ENCODE measurements around the gene AKR1C3.
"Not testable (repeated sequence)": the region's sequence is repeated elsewhere in the genome, so short reads cannot be mapped to it uniquely, and the experiment has no call there.

AKR1C3 gene

GRCh38 chr10:5103481-5103880 lies 9.3 kb downstream of the AKR1C3 start:
- no peak for DNase-seq (ENCODE audit: insufficient read length, low spot score)
- FAIRE-seq, result no peak
- no peak for TF ChIP-seq PAX5 (IDR thresholded peaks at IDR 0.05; ENCODE audit: insufficient read depth, low read length, severe bottlenecking)
- no peak for TF ChIP-seq SPI1 (IDR thresholded peaks at IDR 0.05; ENCODE audit: low read depth, low read length)
- no peak for TF ChIP-seq POLR2A (IDR thresholded peaks at IDR 0.05; ENCODE audit: low read depth, low read length)
- TF ChIP-seq POU2F2 (IDR thresholded peaks at IDR 0.05; ENCODE audit: low read depth, low read length), result no peak
- no peak for TF ChIP-seq TAF1 (IDR thresholded peaks at IDR 0.05; ENCODE audit: low read depth, low read length)
- TF ChIP-seq POLR2AphosphoS5 (IDR thresholded peaks at IDR 0.05; ENCODE audit: low read depth, low read length), result no peak

- FAIRE-seq (no peak), DNase-seq (ENCODE audit: insufficient read length, low spot score) (no peak)
- TF ChIP-seq SPI1 (IDR thresholded peaks at IDR 0.05; ENCODE audit: low read depth, low read length), result no peak
- TF ChIP-seq TAF1 (IDR thresholded peaks at IDR 0.05; ENCODE audit: low read depth, low read length), result no peak
- TF ChIP-seq POLR2A (IDR thresholded peaks at IDR 0.05; ENCODE audit: low read depth, low read length), result no peak
- TF ChIP-seq POLR2AphosphoS5 (IDR thresholded peaks at IDR 0.05; ENCODE audit: low read depth, low read length), result no peak
- no peak for TF ChIP-seq POU2F2 (IDR thresholded peaks at IDR 0.05; ENCODE audit: low read depth, low read length)
- TF ChIP-seq PAX5 (IDR thresholded peaks at IDR 0.05; ENCODE audit: insufficient read depth, low read length, severe bottlenecking), result no peak
Observed at GRCh38 chr10:5105626-5106025, 11.4 kb downstream of the AKR1C3 start.

- FAIRE-seq, result no peak
- TF ChIP-seq SPI1 (IDR thresholded peaks at IDR 0.05; ENCODE audit: low read depth, low read length), result no peak
- TF ChIP-seq POU2F2 (IDR thresholded peaks at IDR 0.05; ENCODE audit: low read depth, low read length), result no peak
- no peak for TF ChIP-seq POLR2AphosphoS5 (IDR thresholded peaks at IDR 0.05; ENCODE audit: low read depth, low read length)
- TF ChIP-seq PAX5 (IDR thresholded peaks at IDR 0.05; ENCODE audit: insufficient read depth, low read length, severe bottlenecking), result no peak
- no peak for TF ChIP-seq POLR2A (IDR thresholded peaks at IDR 0.05; ENCODE audit: low read depth, low read length)
- no peak for TF ChIP-seq TAF1 (IDR thresholded peaks at IDR 0.05; ENCODE audit: low read depth, low read length)
- no peak for DNase-seq (ENCODE audit: insufficient read length, low spot score)
Observed at GRCh38 chr10:5106553-5106952, 12.3 kb downstream of the AKR1C3 start.

- TF ChIP-seq POLR2AphosphoS5 (IDR thresholded peaks at IDR 0.05; ENCODE audit: low read depth, low read length) (no peak), SPI1 (IDR thresholded peaks at IDR 0.05; ENCODE audit: low read depth, low read length) (no peak), POU2F2 (IDR thresholded peaks at IDR 0.05; ENCODE audit: low read depth, low read length) (no peak), PAX5 (IDR thresholded peaks at IDR 0.05; ENCODE audit: insufficient read depth, low read length, severe bottlenecking) (no peak), TAF1 (IDR thresholded peaks at IDR 0.05; ENCODE audit: low read depth, low read length) (no peak), POLR2A (IDR thresholded peaks at IDR 0.05; ENCODE audit: low read depth, low read length) (no peak)
- no peak for DNase-seq (ENCODE audit: insufficient read length, low spot score)
- FAIRE-seq, result no peak
Observed at GRCh38 chr10:5107860-5108526, 13.8 kb downstream of the AKR1C3 start.

GRCh38 chr10:5108658-5109416 lies 14.6 kb downstream of the AKR1C3 start:
- DNase-seq (ENCODE audit: insufficient read length, low spot score), result no peak
- no peak for FAIRE-seq
- no peak for TF ChIP-seq PAX5 (IDR thresholded peaks at IDR 0.05; ENCODE audit: insufficient read depth, low read length, severe bottlenecking)

- DNase-seq (ENCODE audit: insufficient read length, low spot score); FAIRE-seq: not testable (repeated sequence)
Observed at GRCh38 chr10:5109861-5110260, 15.6 kb downstream of the AKR1C3 start.

GRCh38 chr10:5116621-5117020 lies 22.4 kb downstream of the AKR1C3 start:
- DNase-seq (ENCODE audit: insufficient read length, low spot score) (no peak), FAIRE-seq (no peak)
- no peak for TF ChIP-seq TAF1 (IDR thresholded peaks at IDR 0.05; ENCODE audit: low read depth, low read length)
- TF ChIP-seq POLR2A (IDR thresholded peaks at IDR 0.05; ENCODE audit: low read depth, low read length), result no peak
- no peak for TF ChIP-seq POU2F2 (IDR thresholded peaks at IDR 0.05; ENCODE audit: low read depth, low read length)
- TF ChIP-seq SPI1 (IDR thresholded peaks at IDR 0.05; ENCODE audit: low read depth, low read length), result no peak
- TF ChIP-seq POLR2AphosphoS5 (IDR thresholded peaks at IDR 0.05; ENCODE audit: low read depth, low read length), result no peak
- no peak for TF ChIP-seq PAX5 (IDR thresholded peaks at IDR 0.05; ENCODE audit: insufficient read depth, low read length, severe bottlenecking)

- no peak for DNase-seq (ENCODE audit: insufficient read length, low spot score)
- no peak for TF ChIP-seq TAF1 (IDR thresholded peaks at IDR 0.05; ENCODE audit: low read depth, low read length)
- TF ChIP-seq PAX5 (IDR thresholded peaks at IDR 0.05; ENCODE audit: insufficient read depth, low read length, severe bottlenecking), result no peak
- no peak for TF ChIP-seq POLR2AphosphoS5 (IDR thresholded peaks at IDR 0.05; ENCODE audit: low read depth, low read length)
- no peak for TF ChIP-seq POLR2A (IDR thresholded peaks at IDR 0.05; ENCODE audit: low read depth, low read length)
- no peak for TF ChIP-seq POU2F2 (IDR thresholded peaks at IDR 0.05; ENCODE audit: low read depth, low read length)
- TF ChIP-seq SPI1 (IDR thresholded peaks at IDR 0.05; ENCODE audit: low read depth, low read length), result no peak
- no peak for FAIRE-seq
Observed at GRCh38 chr10:5117026-5117425, 22.8 kb downstream of the AKR1C3 start.

- not testable (repeated sequence) for FAIRE-seq; DNase-seq (ENCODE audit: insufficient read length, low spot score)
Observed at GRCh38 chr10:5119997-5120396, 25.8 kb downstream of the AKR1C3 start.

- FAIRE-seq, result no peak
- no peak for TF ChIP-seq POU2F2 (IDR thresholded peaks at IDR 0.05; ENCODE audit: low read depth, low read length)
- TF ChIP-seq SPI1 (IDR thresholded peaks at IDR 0.05; ENCODE audit: low read depth, low read length), result no peak
- TF ChIP-seq PAX5 (IDR thresholded peaks at IDR 0.05; ENCODE audit: insufficient read depth, low read length, severe bottlenecking), result no peak
- no peak for TF ChIP-seq POLR2A (IDR thresholded peaks at IDR 0.05; ENCODE audit: low read depth, low read length)
- no peak for TF ChIP-seq POLR2AphosphoS5 (IDR thresholded peaks at IDR 0.05; ENCODE audit: low read depth, low read length)
- no peak for TF ChIP-seq TAF1 (IDR thresholded peaks at IDR 0.05; ENCODE audit: low read depth, low read length)
- no peak for DNase-seq (ENCODE audit: insufficient read length, low spot score)
Observed at GRCh38 chr10:5123886-5124285, 29.7 kb downstream of the AKR1C3 start.

Data from GM12891 (cell line).